Measurements from ENCODE around the gene NEDD4L.
"Not testable (repeated sequence)": the region's sequence is repeated elsewhere in the genome, so short reads cannot be mapped to it uniquely, and the experiment has no call there.

Gene NEDD4L

DNA sequence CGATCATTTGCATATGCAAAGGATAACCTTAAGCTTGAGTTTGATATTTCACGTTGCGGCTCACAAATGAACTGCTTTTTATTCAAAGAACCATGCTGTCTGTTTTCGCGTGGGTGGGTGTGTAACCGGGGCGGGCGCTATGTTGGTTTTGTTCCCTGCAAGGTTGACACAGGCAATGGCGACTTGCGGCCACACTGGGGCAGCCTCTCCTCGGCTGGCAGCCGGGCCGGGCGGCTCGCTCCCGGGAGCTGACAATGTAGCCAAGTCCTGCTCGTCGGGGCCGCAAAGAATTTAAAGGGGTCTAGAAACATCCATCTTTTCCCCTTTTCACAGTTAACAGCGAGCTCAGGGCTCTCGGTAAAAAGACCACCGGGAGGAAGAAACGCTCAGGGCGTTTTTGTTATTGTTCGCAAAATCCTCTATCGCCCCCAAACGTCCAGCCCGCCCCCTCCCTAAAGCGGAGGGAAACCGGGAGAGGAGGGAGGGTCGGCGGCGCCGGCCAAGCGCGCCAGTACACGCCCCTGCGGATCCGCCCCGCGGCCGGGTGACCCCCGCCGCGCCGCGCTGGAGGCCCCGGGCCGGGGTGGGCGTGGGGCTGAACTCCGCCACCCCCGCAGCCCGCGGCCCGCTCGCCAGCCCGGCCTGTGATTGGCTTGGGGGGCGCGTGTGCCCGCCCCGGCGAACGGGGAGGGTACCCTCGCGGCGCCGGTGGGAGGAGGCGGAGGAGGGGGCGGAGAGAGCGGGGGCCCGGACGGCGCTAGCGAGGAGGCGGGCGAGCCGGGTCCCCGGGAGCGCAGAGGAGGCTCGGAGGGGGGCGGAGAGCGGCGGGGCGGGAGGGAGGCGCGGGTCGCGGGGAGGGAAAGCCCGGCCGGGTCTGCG lies at the start of gene NEDD4L:
NEDD4L (plus strand) TSS at position 736 of the 879 bp plus-strand sequence. CDS start 435 bp downstream, outside the sequence.
- Histone ChIP-seq H3K4me1 (ENCODE audit: insufficient read depth, low read length) (peaks cover 14% of the 10 kb centered on the region), H3K9me3 (ENCODE audit: control insufficient read depth, insufficient read depth, low read length) (no peaks in the 10 kb centered on the region), H3K9ac (ENCODE audit: low read depth, low read length) (peak within 1 kb of the TSS; percentile 87), H3K36me3 (ENCODE audit: insufficient read depth, low read length) (no peaks in the 10 kb centered on the region)

DNA sequence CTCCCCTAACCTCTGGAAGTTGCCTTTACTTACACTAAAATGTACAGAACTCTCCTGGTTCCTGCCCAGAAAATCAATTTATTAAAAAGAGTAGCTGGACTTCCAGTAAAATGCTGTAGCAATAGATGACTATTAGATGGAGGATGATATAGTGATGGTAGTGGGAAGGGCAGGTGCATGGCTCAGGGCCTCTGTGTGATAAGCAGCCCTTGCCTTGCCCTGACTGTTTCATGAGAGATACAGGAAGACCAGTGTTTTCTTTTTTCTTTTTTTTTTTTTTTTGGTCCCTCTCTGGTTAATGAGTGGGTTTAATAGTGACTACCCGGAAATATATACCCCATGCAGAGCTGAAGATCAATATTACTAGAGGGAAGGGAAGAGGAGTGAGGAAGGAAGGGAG lies 48.7 kb upstream of the NEDD4L start:
- Histone ChIP-seq H3K9ac (ENCODE audit: low read depth, low read length) (no peak overlapping the region), H3K9me3 (ENCODE audit: control insufficient read depth, insufficient read depth, low read length) (no peaks in the 10 kb centered on the region), H3K36me3 (ENCODE audit: insufficient read depth, low read length) (no peaks in the 10 kb centered on the region), H3K4me1 (ENCODE audit: insufficient read depth, low read length) (peaks cover 3% of the 10 kb centered on the region; the same call in 1 of the 2 replicates)

DNA sequence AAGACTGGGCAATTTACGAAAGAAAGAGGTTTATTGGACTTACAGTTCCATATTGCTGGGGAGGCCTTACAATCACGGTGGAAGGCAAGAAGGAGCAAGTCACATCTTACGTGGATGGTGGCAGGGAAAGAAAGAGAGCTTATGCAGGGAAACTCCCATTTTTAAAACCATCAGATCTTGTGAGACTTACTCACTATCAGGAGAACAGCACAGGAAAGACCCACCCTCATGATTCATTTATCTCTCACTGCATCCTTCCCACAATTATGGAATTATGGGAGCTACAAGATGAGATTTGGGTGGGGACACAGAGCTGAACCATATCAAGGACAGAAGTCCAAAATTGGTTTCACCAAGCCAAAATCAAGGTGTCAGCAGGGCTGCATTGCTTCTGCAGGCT lies 47.1 kb upstream of the NEDD4L start:
- H3K36me3 ChIP-seq (ENCODE audit: insufficient read depth, low read length); H3K9ac ChIP-seq (ENCODE audit: low read depth, low read length); H3K4me1 ChIP-seq (ENCODE audit: insufficient read depth, low read length); H3K9me3 ChIP-seq (ENCODE audit: control insufficient read depth, insufficient read depth, low read length): not testable (repeated sequence)

DNA sequence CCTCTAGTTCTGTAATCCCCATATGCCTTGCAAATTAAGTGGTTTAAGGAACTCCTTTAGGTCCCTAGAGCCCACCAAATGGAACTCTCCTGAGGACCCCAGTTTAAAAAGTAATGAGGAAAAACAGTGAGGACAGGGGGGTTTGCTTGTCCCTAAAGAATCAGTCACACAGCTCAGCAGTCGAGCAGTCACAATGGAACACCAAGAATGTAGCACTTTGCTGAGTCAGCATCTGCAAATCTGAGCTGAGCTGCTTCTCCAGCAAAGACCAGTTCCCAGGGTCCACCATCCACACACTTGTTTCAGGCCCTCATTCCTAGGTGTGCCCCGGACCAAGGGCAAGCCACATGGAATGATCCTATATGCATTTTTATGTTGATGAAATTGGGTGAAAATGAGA lies 46.2 kb upstream of the NEDD4L start:
- Histone ChIP-seq H3K36me3 (ENCODE audit: insufficient read depth, low read length) (no peaks in the 10 kb centered on the region), H3K4me1 (ENCODE audit: insufficient read depth, low read length) (peaks cover 3% of the 10 kb centered on the region; the same call in 1 of the 2 replicates), H3K9me3 (ENCODE audit: control insufficient read depth, insufficient read depth, low read length) (no peaks in the 10 kb centered on the region), H3K9ac (ENCODE audit: low read depth, low read length) (no peak overlapping the region)

DNA sequence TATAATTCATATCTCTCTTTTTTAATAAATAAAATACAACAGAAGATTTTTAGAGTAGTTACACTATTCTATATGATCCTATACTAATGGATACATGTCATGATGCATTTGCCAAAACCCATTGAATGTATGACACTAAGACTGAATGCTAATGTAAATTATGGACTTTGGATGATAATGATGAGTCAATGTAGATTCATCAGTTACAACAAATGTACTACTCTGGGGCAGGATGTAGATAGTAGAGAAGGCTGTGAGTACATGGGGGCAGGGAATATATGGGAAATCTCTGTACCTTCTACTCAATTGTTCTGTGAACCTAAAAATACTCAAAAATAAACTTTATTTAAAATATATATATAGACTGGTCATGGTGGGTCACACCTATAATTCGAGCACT lies 45.6 kb upstream of the NEDD4L start:
- H3K4me1 ChIP-seq (ENCODE audit: insufficient read depth, low read length) = peaks cover 3% of the 10 kb centered on the region; the same call in 1 of the 2 replicates
- no peaks in the 10 kb centered on the region for H3K9me3 ChIP-seq (ENCODE audit: control insufficient read depth, insufficient read depth, low read length)
- H3K36me3 ChIP-seq (ENCODE audit: insufficient read depth, low read length) = no peaks in the 10 kb centered on the region
- no peak overlapping the region for H3K9ac ChIP-seq (ENCODE audit: low read depth, low read length)

DNA sequence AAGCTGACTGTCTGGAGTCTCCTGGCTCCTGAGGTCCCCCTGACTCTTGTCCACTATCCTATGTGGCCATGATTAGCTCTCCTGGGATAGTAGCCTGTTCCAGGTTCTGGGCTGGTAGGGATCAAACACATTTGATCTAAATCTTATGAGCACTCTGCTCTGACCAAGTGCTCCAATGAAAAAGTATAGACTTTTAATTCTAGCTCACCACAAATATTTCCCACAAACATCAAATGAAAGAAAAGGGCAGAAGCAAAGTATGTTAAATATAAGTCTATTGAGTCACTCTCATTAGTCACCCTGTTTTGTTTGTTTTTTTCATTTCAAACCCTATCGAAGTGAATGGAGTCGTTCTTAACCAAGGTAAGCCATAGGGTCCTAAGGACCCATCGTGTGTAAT lies 39.7 kb upstream of the NEDD4L start:
- Histone ChIP-seq H3K9me3 (ENCODE audit: control insufficient read depth, insufficient read depth, low read length) (no peaks in the 10 kb centered on the region), H3K36me3 (ENCODE audit: insufficient read depth, low read length) (no peaks in the 10 kb centered on the region)

DNA sequence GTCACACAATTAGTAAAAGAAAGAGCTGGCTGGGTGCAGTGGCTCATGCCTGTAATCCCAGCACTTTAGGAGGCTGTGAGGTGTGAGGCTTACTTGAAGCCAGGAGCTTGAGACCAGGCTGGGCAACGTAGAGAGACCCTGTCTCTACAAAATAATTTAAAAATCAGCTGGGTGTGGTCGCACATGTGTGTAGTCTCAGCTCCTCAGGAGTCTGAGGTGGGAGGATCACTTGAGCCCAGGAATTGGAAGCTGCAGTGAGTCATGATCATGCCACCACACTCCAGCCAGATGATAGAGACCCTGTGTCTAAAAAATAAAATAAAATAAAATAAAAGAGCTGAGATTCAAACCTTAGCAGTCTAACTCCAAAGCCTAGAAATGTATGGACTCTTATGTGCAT lies 39.0 kb upstream of the NEDD4L start:
- no peaks in the 10 kb centered on the region for H3K4me1 ChIP-seq (ENCODE audit: insufficient read depth, low read length)
- H3K9ac ChIP-seq (ENCODE audit: low read depth, low read length) = no peak overlapping the region
- no peaks in the 10 kb centered on the region for H3K36me3 ChIP-seq (ENCODE audit: insufficient read depth, low read length)
- H3K9me3 ChIP-seq (ENCODE audit: control insufficient read depth, insufficient read depth, low read length) = no peaks in the 10 kb centered on the region

More for the DNA sequence above, 39.7 kb upstream of the NEDD4L start:
- H3K4me1 ChIP-seq (ENCODE audit: insufficient read depth, low read length) = no peaks in the 10 kb centered on the region
- H3K9ac ChIP-seq (ENCODE audit: low read depth, low read length) = no peak overlapping the region

DNA sequence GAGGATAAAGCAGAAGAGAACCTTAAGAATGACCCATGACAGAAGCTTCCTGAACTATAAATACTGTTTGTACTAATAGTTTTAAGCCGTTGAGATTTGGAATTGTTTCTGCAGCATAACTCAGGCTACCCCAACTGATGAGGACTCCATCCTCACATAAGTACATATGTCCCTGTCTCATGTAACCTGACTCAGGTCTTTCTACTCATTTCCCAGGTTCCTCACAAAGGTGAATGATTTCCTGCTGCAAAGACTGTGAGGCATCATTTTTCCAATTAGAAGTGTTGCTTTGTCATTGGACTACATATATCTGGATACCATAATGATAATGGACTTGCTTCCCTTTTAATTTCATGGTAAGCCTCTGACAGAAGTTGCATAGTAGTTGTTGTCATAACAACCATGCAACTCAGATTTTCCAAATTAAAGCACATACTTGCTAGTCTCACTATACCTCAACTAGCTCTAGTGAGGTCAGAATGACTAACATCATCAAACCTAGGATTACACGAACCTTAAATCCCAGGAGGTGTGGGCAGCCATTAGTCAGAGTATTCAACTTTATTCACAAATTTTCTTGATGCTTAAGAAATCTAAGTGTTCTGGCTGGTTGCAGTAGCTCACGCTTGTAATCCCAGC lies 38.0 kb upstream of the NEDD4L start:
- H3K36me3 ChIP-seq (ENCODE audit: insufficient read depth, low read length) = no peaks in the 10 kb centered on the region
- H3K9me3 ChIP-seq (ENCODE audit: control insufficient read depth, insufficient read depth, low read length) = no peaks in the 10 kb centered on the region
- H3K9ac ChIP-seq (ENCODE audit: low read depth, low read length) = no peak overlapping the region
- H3K4me1 ChIP-seq (ENCODE audit: insufficient read depth, low read length) = no peaks in the 10 kb centered on the region

DNA sequence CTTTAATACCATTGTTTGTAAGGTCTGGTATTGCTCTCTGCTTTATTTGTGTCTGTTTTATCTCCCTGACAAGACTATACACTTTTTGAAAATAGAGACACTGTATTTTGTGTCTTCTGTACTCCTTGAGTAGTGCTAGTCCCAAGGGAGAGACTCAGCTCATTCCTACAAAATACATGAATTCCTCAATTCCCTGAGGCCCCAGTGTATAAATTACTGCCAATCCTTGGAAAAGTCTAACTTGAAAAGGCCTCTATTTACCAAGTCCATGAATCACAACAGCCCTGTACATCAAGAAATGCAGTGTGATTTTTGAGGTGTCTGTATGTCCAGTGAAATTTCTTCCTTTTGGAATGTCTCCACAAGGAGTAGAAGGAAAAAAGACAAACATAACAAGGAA lies 34.9 kb upstream of the NEDD4L start:
- peaks cover 11% of the 10 kb centered on the region for H3K4me1 ChIP-seq (ENCODE audit: insufficient read depth, low read length)
- H3K36me3 ChIP-seq (ENCODE audit: insufficient read depth, low read length) = no peaks in the 10 kb centered on the region
- no peaks in the 10 kb centered on the region for H3K9me3 ChIP-seq (ENCODE audit: control insufficient read depth, insufficient read depth, low read length)
- H3K9ac ChIP-seq (ENCODE audit: low read depth, low read length) = no peak overlapping the region

DNA sequence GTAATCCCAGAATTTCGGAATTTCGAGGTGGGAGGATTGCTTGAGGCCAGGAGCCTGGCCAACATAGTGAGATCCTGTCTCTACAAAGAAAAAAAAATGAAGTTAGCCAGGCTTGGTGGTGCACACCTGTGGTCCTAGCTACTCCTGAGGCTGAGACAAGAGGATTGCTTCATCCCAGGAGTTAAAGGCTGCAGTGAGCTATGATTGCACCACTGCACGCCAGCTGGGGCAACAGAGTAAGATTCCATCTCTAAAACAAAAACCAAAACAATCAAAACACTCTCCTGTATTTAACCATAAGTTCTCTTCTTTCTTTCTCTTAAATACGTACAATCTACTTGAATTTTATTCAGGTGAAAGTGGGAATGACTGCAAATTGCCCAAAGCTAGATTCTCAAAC lies 33.8 kb upstream of the NEDD4L start:
- Histone ChIP-seq H3K4me1 (ENCODE audit: insufficient read depth, low read length) (peaks cover 11% of the 10 kb centered on the region), H3K9me3 (ENCODE audit: control insufficient read depth, insufficient read depth, low read length) (no peaks in the 10 kb centered on the region), H3K9ac (ENCODE audit: low read depth, low read length) (no peak overlapping the region), H3K36me3 (ENCODE audit: insufficient read depth, low read length) (no peaks in the 10 kb centered on the region)

DNA sequence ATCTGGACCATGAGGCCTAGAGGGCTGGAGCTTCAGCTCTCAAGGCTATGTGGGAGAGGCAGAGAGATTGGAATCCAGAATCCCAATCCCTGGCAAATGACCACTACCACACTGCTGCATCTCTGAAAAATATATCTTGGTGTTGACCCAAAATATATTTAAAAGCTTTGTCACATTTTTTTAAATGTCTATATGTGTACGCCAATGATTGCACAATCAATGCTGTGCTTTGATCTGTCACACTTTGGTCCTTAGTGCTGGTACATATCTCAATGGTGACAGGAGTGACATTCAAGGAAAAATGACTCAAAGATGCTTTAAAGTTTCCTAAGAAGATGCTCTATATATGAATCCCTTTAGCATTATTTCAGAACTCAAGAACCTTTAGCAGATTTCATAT lies 31.7 kb upstream of the NEDD4L start:
- peaks cover 11% of the 10 kb centered on the region for H3K4me1 ChIP-seq (ENCODE audit: insufficient read depth, low read length)
- peaks cover 7% of the 10 kb centered on the region for H3K9me3 ChIP-seq (ENCODE audit: control insufficient read depth, insufficient read depth, low read length)
- no peak overlapping the region for H3K9ac ChIP-seq (ENCODE audit: low read depth, low read length)
- H3K36me3 ChIP-seq (ENCODE audit: insufficient read depth, low read length) = no peaks in the 10 kb centered on the region

DNA sequence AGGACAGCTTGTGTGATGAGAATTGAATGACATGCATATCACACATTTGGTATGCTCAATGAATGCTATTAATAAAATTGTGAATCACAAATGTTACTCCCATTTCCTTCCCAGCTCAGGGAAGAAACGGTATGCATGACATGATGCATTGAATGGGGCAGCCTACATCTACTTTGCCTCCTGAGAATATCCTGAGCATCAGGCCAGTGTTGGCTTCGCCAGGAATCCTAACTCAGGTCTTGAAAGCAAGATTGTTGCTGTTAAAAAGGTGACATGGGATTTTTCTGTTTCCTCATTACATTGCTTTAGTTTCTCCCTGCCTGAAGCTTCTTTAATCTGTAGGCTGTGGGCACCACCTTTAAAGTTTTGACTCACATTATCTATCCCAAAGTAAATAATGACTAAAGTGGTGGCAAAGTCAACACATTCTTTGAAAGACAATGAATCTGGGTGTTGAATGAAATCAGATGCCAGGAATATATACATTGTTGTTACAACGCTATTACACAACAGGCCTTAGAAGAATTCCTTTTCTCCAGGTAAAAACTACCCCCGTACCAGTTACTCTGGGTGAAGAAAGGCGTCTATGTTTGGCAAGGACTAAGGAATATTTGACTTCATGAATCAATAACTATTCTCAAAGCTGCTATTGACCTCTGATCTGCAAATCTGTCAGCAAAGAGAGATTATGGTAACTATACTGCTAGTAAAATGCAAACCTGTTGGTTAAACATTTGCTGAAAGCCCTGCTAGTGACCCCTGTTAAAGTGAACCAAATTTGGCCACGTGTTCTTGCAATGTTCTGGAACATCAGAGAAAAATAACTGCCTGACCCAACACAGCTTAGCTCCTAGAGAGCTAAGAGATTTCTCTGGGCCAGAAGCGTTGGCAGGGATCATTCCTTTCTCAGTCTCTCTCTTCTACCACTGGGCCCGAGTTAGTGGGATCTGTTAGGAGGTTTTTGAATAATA lies 30.5 kb upstream of the NEDD4L start:
- no peaks in the 10 kb centered on the region for H3K36me3 ChIP-seq (ENCODE audit: insufficient read depth, low read length)
- H3K9me3 ChIP-seq (ENCODE audit: control insufficient read depth, insufficient read depth, low read length) = peaks cover 7% of the 10 kb centered on the region
- peaks cover 11% of the 10 kb centered on the region for H3K4me1 ChIP-seq (ENCODE audit: insufficient read depth, low read length)
- H3K9ac ChIP-seq (ENCODE audit: low read depth, low read length) = no peak overlapping the region

DNA sequence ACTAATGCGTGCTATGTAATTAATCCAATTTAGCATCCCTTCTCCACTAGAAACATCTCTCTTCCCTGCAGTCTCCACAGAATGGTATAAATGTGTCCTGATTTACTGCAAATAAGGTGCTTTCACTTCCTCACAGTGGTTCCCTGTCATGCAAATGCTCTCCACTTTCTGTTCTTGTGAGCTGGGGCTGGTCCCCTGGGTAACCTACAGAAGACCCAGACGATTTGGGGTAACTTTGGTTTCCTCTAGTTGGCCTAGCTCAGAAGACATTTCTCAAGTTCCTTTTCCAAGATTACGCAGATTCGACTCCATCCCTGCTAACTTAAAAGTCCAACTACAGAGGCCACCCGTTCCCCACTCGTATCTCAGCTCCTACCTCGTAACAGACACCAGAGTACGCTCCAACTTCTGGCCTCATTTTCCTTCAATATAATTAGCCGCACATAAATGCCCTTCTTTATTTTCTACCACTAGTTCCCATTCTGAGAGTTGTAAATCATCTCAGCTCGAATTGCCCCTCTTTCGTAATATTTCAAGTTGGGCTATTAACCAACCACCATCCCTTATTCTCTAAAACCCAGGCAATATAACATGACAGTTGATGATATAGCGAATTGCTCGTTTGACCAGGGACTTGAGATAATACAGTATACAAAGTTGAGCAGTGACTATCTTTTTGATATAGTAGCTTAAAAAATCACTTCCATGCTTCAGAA lies 28.8 kb upstream of the NEDD4L start:
- H3K36me3 ChIP-seq (ENCODE audit: insufficient read depth, low read length) = no peaks in the 10 kb centered on the region
- H3K9me3 ChIP-seq (ENCODE audit: control insufficient read depth, insufficient read depth, low read length) = peaks cover 7% of the 10 kb centered on the region
- no peak overlapping the region for H3K9ac ChIP-seq (ENCODE audit: low read depth, low read length)
- H3K4me1 ChIP-seq (ENCODE audit: insufficient read depth, low read length) = peaks cover 11% of the 10 kb centered on the region

DNA sequence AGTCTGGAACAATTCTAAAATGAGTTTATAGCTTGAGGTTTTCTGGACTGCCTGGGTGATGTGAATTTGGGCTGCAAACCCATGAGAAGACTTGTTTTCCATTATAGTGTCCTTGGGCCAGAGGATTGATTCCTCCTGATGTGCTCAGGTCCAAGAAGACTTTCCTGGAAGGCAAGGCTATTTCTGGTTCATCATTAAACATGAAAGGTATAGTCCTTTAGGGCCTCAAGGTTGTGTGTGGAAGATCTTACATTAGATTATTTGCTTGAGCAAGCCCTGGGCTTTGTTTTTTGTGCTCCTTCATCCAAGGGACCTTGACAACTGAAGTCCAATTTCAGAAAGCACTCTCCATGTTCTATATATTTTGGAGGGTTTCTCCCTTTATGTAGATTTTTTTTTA lies 26.8 kb upstream of the NEDD4L start:
- H3K9ac ChIP-seq (ENCODE audit: low read depth, low read length) = no peak overlapping the region
- no peaks in the 10 kb centered on the region for H3K36me3 ChIP-seq (ENCODE audit: insufficient read depth, low read length)
- H3K4me1 ChIP-seq (ENCODE audit: insufficient read depth, low read length) = peaks cover 11% of the 10 kb centered on the region
- peaks cover 7% of the 10 kb centered on the region for H3K9me3 ChIP-seq (ENCODE audit: control insufficient read depth, insufficient read depth, low read length)

Data from ES-I3 (cell line).